ENCODE results near the gene PTGDR.

DNA sequence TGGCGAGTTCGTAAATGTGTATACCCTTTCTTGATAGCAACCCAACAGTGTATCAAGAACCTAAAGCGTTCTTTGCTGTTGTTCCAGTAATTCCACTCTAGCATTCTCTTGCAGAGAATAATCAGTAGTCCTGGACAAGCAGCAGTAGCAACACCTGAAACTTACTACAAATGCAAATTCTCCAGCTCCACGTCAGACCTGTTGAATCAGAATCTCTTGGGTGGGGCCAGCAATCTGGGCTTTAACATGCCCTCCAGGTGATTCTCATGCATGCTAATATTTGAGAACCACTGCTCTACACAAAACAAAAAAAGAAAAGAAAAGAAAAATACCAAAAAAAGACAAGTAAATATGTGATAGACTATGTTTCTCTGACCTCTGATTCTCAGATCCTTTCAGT is 10.1 kb downstream of the PTGDR start:
- TF ChIP-seq SRF (IDR thresholded peaks at IDR 0.05; ENCODE audit: low read depth) (no peak), CEBPB (IDR thresholded peaks at IDR 0.05; ENCODE audit: low read depth) (no peak), ZNF274 (IDR thresholded peaks at IDR 0.05; ENCODE audit: low read depth, low read length) (no peak), POLR2AphosphoS5 (IDR thresholded peaks at IDR 0.05; ENCODE audit: low read depth, low read length) (no peak), POLR2A (IDR thresholded peaks at IDR 0.05; ENCODE audit: borderline replicate concordance, extremely low read depth, insufficient read depth, insufficient read length) (no peak), EZH2 (IDR thresholded peaks at IDR 0.05) (no peak), RAD21 (IDR thresholded peaks at IDR 0.05; ENCODE audit: low read depth) (no peak), EZH2phosphoT487 (IDR thresholded peaks at IDR 0.05; ENCODE audit: borderline replicate concordance) (no peak), SIN3A (IDR thresholded peaks at IDR 0.05; ENCODE audit: low read depth) (no peak), YY1 (IDR thresholded peaks at IDR 0.05; ENCODE audit: extremely low read depth, insufficient replicate concordance, low read depth, low read length) (no peak), JUND (IDR thresholded peaks at IDR 0.05) (no peak)
- TF ChIP-seq, protein P1, sequence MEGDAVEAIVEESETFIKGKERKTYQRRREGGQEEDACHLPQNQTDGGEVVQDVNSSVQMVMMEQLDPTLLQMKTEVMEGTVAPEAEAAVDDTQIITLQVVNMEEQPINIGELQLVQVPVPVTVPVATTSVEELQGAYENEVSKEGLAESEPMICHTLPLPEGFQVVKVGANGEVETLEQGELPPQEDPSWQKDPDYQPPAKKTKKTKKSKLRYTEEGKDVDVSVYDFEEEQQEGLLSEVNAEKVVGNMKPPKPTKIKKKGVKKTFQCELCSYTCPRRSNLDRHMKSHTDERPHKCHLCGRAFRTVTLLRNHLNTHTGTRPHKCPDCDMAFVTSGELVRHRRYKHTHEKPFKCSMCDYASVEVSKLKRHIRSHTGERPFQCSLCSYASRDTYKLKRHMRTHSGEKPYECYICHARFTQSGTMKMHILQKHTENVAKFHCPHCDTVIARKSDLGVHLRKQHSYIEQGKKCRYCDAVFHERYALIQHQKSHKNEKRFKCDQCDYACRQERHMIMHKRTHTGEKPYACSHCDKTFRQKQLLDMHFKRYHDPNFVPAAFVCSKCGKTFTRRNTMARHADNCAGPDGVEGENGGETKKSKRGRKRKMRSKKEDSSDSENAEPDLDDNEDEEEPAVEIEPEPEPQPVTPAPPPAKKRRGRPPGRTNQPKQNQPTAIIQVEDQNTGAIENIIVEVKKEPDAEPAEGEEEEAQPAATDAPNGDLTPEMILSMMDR (IDR thresholded peaks at IDR 0.05 in 2 of 3, conservative IDR thresholded peaks at IDR 0.05 in 1 of 3; ENCODE audit: borderline replicate concordance in 1 of 3, insufficient read depth in 1 of 3, low read depth in 2 of 3, low read length in 2 of 3) = no peak
- TF ChIP-seq, protein P2, sequence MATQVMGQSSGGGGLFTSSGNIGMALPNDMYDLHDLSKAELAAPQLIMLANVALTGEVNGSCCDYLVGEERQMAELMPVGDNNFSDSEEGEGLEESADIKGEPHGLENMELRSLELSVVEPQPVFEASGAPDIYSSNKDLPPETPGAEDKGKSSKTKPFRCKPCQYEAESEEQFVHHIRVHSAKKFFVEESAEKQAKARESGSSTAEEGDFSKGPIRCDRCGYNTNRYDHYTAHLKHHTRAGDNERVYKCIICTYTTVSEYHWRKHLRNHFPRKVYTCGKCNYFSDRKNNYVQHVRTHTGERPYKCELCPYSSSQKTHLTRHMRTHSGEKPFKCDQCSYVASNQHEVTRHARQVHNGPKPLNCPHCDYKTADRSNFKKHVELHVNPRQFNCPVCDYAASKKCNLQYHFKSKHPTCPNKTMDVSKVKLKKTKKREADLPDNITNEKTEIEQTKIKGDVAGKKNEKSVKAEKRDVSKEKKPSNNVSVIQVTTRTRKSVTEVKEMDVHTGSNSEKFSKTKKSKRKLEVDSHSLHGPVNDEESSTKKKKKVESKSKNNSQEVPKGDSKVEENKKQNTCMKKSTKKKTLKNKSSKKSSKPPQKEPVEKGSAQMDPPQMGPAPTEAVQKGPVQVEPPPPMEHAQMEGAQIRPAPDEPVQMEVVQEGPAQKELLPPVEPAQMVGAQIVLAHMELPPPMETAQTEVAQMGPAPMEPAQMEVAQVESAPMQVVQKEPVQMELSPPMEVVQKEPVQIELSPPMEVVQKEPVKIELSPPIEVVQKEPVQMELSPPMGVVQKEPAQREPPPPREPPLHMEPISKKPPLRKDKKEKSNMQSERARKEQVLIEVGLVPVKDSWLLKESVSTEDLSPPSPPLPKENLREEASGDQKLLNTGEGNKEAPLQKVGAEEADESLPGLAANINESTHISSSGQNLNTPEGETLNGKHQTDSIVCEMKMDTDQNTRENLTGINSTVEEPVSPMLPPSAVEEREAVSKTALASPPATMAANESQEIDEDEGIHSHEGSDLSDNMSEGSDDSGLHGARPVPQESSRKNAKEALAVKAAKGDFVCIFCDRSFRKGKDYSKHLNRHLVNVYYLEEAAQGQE (IDR thresholded peaks at IDR 0.05; ENCODE audit: low read depth) = no peak

Data from HCT116 (cell line).